GM12878 (cell line): ENCODE measurements around the gene FOXL1. TPM values are rescaled to one million over a fixed set of nuclear protein-coding genes. Genes with fewer than 3 reads are reported as not detected.

Experiments used
- ATAC-seq: fragments of 200-7000 bp; cut with Tn5 transposase; 3 replicates; pipeline ENCODE4 v1.9.1; 2020; ENCODE audit warnings: mild to moderate bottlenecking, moderate library complexity
- BruUV-seq: library from RNA; stranded (reverse); fragments of 400-500 nt; replicated peaks from 2 replicates; lab custom pipeline; 2021; lab: Mats Ljungman, UMichigan
- CTCF ChIA-PET: fragments of 300-600 bp; sonication (Branson Sonifier 250); formaldehyde crosslinking; extraction: SDS; loops from one replicate; lab custom pipeline; 2021; ENCODE audit warnings: inconsistent platforms; lab: Yijun Ruan, JAX
- POLR2A ChIA-PET: fragments of 350-600 bp; formaldehyde crosslinking; extraction: SDS; loops from one replicate; lab custom pipeline; 2021; ENCODE audit warnings: inconsistent platforms; lab: Charles Lee
- RAD21 ChIA-PET: fragments of 300-600 bp; sonication (Branson Sonifier 250); formaldehyde crosslinking; loops from one replicate; lab custom pipeline; 2023; ENCODE audit warnings: antibody characterized with exemption; ENCODE audit not compliant: unreplicated experiment; lab: Charles Lee
- SMC1A ChIA-PET: fragments of 300-600 bp; sonication (Branson Sonifier 250); formaldehyde crosslinking; loops from one replicate; lab custom pipeline; 2023; ENCODE audit not compliant: unreplicated experiment, uncharacterized antibody; lab: Charles Lee
- DNase-seq: peaks from one replicate; pipeline ENCODE4 v3.0.0-alpha.2; 2011; ENCODE audit warnings: low read depth, low spot score
- FAIRE-seq: peaks from 3 replicates; lab custom pipeline; 2011; peaks lifted over from hg19 to GRCh38; lab: Jason Lieb, UNC
- H2AFZ ChIP-seq: 2 replicates; pipeline ENCODE4 v1.6.0; 2011; ENCODE audit warnings: low read depth, low read length, control low read depth; ENCODE audit not compliant: control insufficient read depth
- H3K27ac ChIP-seq: 2 replicates; pipeline ENCODE4 v1.5.1; 2011; ENCODE audit warnings: control low read depth; ENCODE audit not compliant: control insufficient read depth, insufficient read depth
- H3K27me3 ChIP-seq, 2 experiments: replicated peaks in 1 of 2; 2 replicates each; pipeline versions ENCODE4 v1.6.0 to v1.6.1; 2011; ENCODE audit warnings: low read length in 1 of 2; ENCODE audit not compliant: control insufficient read depth in 2 of 2, insufficient read depth in 2 of 2
- H3K36me3 ChIP-seq, 2 experiments: 2 replicates each; pipeline ENCODE4 v1.5.1; 2011; ENCODE audit warnings: low read length in 1 of 2; ENCODE audit not compliant: control insufficient read depth in 2 of 2, insufficient read depth in 2 of 2
- H3K4me1 ChIP-seq: 2 replicates; pipeline ENCODE4 v1.6.1; 2011; ENCODE audit warnings: mild to moderate bottlenecking, low read length, moderate library complexity, mixed read lengths; ENCODE audit not compliant: control insufficient read depth, insufficient read depth
- H3K4me2 ChIP-seq: 2 replicates; pipeline ENCODE4 v1.6.0; 2011; ENCODE audit warnings: control low read depth; ENCODE audit not compliant: control insufficient read depth, insufficient read depth
- H3K4me3 ChIP-seq: fragments of 200-600 bp; sonication (generic); 2 replicates; pipeline ENCODE4 v1.5.1; 2016
- H3K79me2 ChIP-seq: 2 replicates; pipeline ENCODE4 v1.6.0; 2011; ENCODE audit warnings: low read length; ENCODE audit not compliant: control insufficient read depth, insufficient read depth
- H3K9ac ChIP-seq: 2 replicates; pipeline ENCODE4 v1.8.0; 2011; ENCODE audit warnings: low read length, control low read depth, mixed read lengths; ENCODE audit not compliant: control insufficient read depth, insufficient read depth
- H3K9me3 ChIP-seq: replicated peaks from 3 replicates; pipeline ENCODE4 v1.5.1; 2011; ENCODE audit warnings: mild to moderate bottlenecking, low read length; ENCODE audit not compliant: control insufficient read depth, insufficient read depth
- H4K20me1 ChIP-seq: 2 replicates; pipeline ENCODE4 v1.6.0; 2011; ENCODE audit not compliant: control insufficient read depth, insufficient read depth
- CHD1 ChIP-seq: IDR thresholded peaks from 2 replicates; pipeline ENCODE4 v1.6.1; 2012; ENCODE audit warnings: low read depth, low read length, improper control_type of control experiment
- CHD2 ChIP-seq: IDR thresholded peaks from 2 replicates; pipeline ENCODE4 v1.6.1; 2011; ENCODE audit warnings: low read depth, low read length, improper control_type of control experiment, borderline replicate concordance
- POLR2AphosphoS5 ChIP-seq: IDR thresholded peaks from 2 replicates; pipeline ENCODE4 v1.6.1; 2011; ENCODE audit warnings: mild to moderate bottlenecking, low read length, inconsistent platforms
- ZNF622 ChIP-seq: fragments of 450-650 bp; IDR thresholded peaks from 2 replicates; pipeline ENCODE4 v1.6.1; 2017; ENCODE audit warnings: mild to moderate bottlenecking, inconsistent platforms
- WGBS: methylation state at CpG from one replicate; pipeline ENCODE4 v1.1.6; 2016; ENCODE audit warnings: low lambda C conversion rate; ENCODE audit not compliant: insufficient replicate concordance, insufficient coverage; ENCODE audit errors: missing lambda C conversion rate; 5-methylcytosine and 5-hydroxymethylcytosine counted together
- in situ Hi-C: fragments of 300-500 bp; cut with MboI; formaldehyde crosslinking; loops from 9 replicates; pipeline ENCODE4 v1.14.3; 2018; ENCODE audit warnings: mixed read lengths
- intact Hi-C: fragments of 100-400 bp; cut with micrococcal nuclease; formaldehyde crosslinking; loops from one replicate; pipeline ENCODE4 v1.14.2; 2022; ENCODE audit not compliant: unreplicated experiment
- polyA plus RNA-seq, 11 experiments: library from polyadenylated mRNA; depleted of rRNA in 4 of 11; unstranded in 6 of 11; stranded (reverse) in 5 of 11; fragments of >200 nt; fragmentation: Nextera tagmentation in 4 of 11; fragmentation: Illumina TruSeq in 1 of 11; extraction: Ambion mirVana in 4 of 11; extraction: Trizol in 1 of 11; gene quantifications; 1 replicate in 1 of 11; 2 replicates in 10 of 11; pipeline versions ENCODE4 v1.2.1 to v1.2.3, GENCODE V29; 2011 to 2016; ENCODE audit warnings: inconsistent platforms in 2 of 11, missing spikeins in 2 of 11, low read depth in 1 of 11
- total RNA-seq, 4 experiments: library from RNA; depleted of rRNA in 3 of 4; stranded (reverse); fragments of >200 nt in 3 of 4; fragmentation: Illumina TruSeq in 1 of 4; extraction: Trizol in 1 of 4; gene quantifications; 2 replicates each; pipeline versions ENCODE4 v1.2.1 to v1.2.3, GENCODE V29; 2013 to 2021
- TF ChIP-seq, protein P1 (sequence below): IDR thresholded peaks from 2 replicates; pipeline ENCODE4 v1.6.1; 2011; ENCODE audit warnings: low read depth, low read length, improper control_type of control experiment, borderline replicate concordance

The FOXL1 gene
- total and polyA plus RNA-seq, 10 of the 15 experiments (the other 5 are each of a cell fraction or from before 2014, with no cell fraction given) = 0.05 TPM; not detected in 9

DNA sequence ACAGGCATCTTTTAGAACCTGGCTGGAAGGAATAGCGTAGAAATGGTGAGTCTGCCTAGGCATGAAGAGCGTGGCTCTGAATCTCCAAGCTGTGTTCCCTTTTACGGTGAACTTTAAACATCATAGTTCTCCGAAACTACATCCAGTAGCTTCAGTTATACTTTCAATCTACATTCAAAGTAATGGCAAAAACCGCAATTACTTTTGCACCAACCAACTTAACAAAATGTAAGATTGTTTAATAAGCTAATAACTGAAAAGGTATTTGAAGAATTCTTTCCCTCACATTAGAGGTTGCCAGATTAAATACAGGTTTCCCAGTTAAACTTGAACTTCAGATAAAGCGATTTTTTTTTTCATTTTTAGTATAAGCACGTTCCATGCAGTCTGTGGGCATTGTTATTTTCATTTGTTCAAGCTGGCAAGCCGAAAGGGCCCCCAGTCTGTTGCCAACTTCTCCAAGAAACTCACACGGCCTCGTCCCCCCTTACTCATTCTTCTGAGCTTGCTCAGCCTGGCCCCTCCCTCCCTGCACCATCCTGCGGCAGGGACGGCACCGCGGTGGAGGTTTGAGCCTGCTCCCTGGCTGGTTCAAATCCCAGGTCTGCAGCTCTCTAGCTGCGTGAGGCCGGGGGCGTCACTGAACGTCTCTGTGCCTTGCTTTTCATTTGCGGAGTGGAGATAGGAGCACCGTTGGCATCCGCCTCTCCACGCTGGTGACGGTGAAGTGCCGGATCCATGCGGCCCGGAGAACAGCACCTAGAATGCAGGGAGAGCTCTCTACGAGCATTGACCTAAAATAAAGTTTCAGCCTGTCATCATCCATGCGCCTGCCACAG lies 19.8 kb upstream of the FOXL1 start:
- Histone ChIP-seq H2AFZ (no peak overlapping the region), H3K79me2 (peaks cover 7% of the 10 kb centered on the region)
- TF ChIP-seq CHD2 (no peak), ZNF622 (no peak), POLR2AphosphoS5 (no peak), CHD1 (no peak)
- TF ChIP-seq, all 136 proteins: peak for 0
- CTCF ChIA-PET = interaction anchor here (0.9 to 2.3 kb wide), 2 partner anchors 17 to 504 kb away, joined by 3 to 11 read pairs; no protein-coding TSS in a partner anchor
- no peak overlapping the region for H3K9ac ChIP-seq
- ATAC-seq = no peak
- SMC1A ChIA-PET = interaction anchor here (1.3 to 1.4 kb wide), 2 partner anchors 106 to 507 kb away, joined by 3 read pairs; no protein-coding TSS in a partner anchor
- H4K20me1 ChIP-seq = no peaks in the 10 kb centered on the region
- H3K4me2 ChIP-seq = no peak overlapping the region
- H3K36me3 ChIP-seq = no peaks in the 10 kb centered on the region
- no peak overlapping the region for H3K4me3 ChIP-seq
- WGBS = 55% methylated on average over 28 of the region's 28 CpGs
- H3K27me3 ChIP-seq = no peaks in the 10 kb centered on the region
- BruUV-seq = no TSS peak
- in situ Hi-C loops (loop anchor here (10.0 kb wide), 1 partner anchor 836 kb away; the partner anchor contains the start of gene MAP1LC3B), intact Hi-C loops (no loop called here)
- no peaks in the 10 kb centered on the region; the same call in 2 of the 3 replicates for H3K9me3 ChIP-seq
- no peaks in the 10 kb centered on the region; the same call in 1 of the 2 replicates for H3K4me1 ChIP-seq
- RAD21 ChIA-PET = interaction anchor here (1.7 kb wide), 1 partner anchor 504 kb away, joined by 6 read pairs; no protein-coding TSS in a partner anchor
- H3K27ac ChIP-seq = no peak overlapping the region
- FAIRE-seq = no peak
- POLR2A ChIA-PET = no interaction called here
- DNase-seq = no peak

DNA sequence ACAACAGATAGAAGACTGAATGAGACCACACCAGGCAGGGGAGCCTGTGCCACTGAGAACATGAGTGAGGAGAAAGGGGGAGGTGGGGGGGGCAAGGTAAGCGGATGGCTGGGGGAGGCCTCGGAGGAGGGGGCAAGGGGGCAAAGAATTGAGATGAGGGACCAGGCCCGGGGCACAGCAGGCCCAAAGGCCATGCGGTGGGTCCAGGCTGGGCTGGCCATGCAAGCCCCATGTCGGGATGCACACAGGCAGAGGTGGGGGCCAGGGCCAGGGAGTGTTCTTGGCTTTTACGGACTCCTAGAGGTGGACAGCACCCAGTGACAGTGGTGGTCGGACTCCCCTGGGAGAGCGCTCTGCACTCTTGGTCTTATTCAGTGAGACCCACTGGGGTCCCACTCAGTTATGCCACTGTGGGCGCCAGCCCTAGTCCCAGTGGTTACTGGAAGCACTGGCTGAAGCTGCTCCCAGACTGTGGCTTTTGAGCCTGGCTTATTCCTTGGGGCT lies 18.5 kb upstream of the FOXL1 start:
- CTCF ChIA-PET = no interaction called here
- SMC1A ChIA-PET = interaction anchor here (0.5 kb wide), 1 partner anchor 554 kb away, joined by 3 read pairs; no protein-coding TSS in a partner anchor
- Histone ChIP-seq H3K9me3 (no peaks in the 10 kb centered on the region), H4K20me1 (no peaks in the 10 kb centered on the region), H3K4me1 (no peaks in the 10 kb centered on the region; the same call in 1 of the 2 replicates), H3K4me2 (no peak overlapping the region), H3K79me2 (peaks cover 1% of the 10 kb centered on the region), H3K36me3 (no peaks in the 10 kb centered on the region), H3K27me3 (no peaks in the 10 kb centered on the region; a peak in 1 of 4 replicates), H3K27ac (no peak overlapping the region), H3K4me3 (no peak overlapping the region), H2AFZ (no peak overlapping the region), H3K9ac (no peak overlapping the region)
- no TSS peak for BruUV-seq
- FAIRE-seq (no peak), DNase-seq (no peak), ATAC-seq (no peak)
- TF ChIP-seq, protein P1, sequence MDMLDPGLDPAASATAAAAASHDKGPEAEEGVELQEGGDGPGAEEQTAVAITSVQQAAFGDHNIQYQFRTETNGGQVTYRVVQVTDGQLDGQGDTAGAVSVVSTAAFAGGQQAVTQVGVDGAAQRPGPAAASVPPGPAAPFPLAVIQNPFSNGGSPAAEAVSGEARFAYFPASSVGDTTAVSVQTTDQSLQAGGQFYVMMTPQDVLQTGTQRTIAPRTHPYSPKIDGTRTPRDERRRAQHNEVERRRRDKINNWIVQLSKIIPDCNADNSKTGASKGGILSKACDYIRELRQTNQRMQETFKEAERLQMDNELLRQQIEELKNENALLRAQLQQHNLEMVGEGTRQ = no peak
- in situ Hi-C loops (loop anchor here (5.0 to 10.0 kb wide), 4 partner anchors 315 to 835 kb away; partner anchors contain the start of gene MAP1LC3B), intact Hi-C loops (loop anchor here (5.0 to 10.0 kb wide), 3 partner anchors 205 to 737 kb away; no protein-coding TSS in a partner anchor)
- POLR2A ChIA-PET = no interaction called here
- 45% methylated on average over 8 of the region's 9 CpGs for WGBS
- RAD21 ChIA-PET = no interaction called here
